ENCODE results near the gene APEH. TPM values are rescaled to one million over a fixed set of nuclear protein-coding genes. Genes with fewer than 3 reads are reported as not detected.

The APEH gene
- total and polyA plus RNA-seq, 12 donors = 18.2 to 140 (median 108) TPM

DNA sequence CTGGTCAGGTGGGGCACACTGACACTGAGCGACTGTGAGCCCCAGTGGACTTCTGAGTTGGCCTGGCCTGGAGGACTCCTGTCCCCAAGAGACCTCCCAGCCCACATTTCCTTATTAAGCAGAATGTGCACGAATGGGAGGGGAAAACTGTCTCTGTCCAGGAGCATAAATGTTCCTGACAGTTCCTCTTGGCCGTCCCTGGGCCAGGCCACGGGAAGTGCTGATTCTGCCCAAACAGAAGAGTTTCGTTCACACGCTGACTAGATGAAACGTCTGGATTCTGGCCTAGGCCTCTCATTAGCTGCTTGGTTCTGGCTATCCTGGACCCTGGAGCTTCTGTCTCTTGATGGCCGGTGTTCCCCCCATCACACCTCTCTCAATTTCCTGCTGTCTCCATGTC is 29.5 kb upstream of the APEH start:
- DNase-seq (no peak), ATAC-seq (no peak)
- TF ChIP-seq, protein P1, sequence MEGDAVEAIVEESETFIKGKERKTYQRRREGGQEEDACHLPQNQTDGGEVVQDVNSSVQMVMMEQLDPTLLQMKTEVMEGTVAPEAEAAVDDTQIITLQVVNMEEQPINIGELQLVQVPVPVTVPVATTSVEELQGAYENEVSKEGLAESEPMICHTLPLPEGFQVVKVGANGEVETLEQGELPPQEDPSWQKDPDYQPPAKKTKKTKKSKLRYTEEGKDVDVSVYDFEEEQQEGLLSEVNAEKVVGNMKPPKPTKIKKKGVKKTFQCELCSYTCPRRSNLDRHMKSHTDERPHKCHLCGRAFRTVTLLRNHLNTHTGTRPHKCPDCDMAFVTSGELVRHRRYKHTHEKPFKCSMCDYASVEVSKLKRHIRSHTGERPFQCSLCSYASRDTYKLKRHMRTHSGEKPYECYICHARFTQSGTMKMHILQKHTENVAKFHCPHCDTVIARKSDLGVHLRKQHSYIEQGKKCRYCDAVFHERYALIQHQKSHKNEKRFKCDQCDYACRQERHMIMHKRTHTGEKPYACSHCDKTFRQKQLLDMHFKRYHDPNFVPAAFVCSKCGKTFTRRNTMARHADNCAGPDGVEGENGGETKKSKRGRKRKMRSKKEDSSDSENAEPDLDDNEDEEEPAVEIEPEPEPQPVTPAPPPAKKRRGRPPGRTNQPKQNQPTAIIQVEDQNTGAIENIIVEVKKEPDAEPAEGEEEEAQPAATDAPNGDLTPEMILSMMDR (IDR thresholded peaks at IDR 0.05) = no peak
- H3K27me3 ChIP-seq = no peaks in the 10 kb centered on the region
- WGBS, 2 donors = 66 to 74% methylated on average over 8 of the region's 8 CpGs
- no peaks in the 10 kb centered on the region for H3K9me3 ChIP-seq
- peaks cover 3 to 27% (median 19%) of the 10 kb centered on the region in 9 donors for H3K4me1 ChIP-seq
- H3K27ac ChIP-seq = no peak overlapping the region
- no peaks in the 10 kb centered on the region for H3K36me3 ChIP-seq
- no peak overlapping the region for H3K4me3 ChIP-seq
- intact Hi-C loops (cut with DNase I) = loop anchor here in 1 of 10 donors (5.0 kb wide), 1 partner anchor 1058 kb away; no protein-coding TSS in a partner anchor

DNA sequence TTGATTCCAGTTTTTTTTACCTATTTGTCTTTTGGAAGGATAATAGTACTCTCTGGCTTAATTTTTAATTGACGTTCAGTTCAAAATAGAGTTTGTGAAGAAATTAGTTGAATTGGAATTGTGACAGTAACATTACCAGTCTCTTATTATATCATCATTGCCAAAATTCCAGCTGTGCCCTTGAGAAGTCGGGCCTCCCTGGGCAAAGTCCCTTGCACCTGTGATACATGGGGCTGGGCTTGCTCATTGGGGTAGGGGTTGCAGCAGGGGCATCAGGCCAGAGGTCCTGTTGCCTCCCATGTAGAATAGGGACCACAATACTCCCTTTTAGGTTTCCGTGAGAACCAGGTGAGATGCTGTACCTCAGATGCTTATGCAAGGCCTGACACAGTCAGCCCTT is 27.9 kb upstream of the APEH start:
- H3K4me1 ChIP-seq = peaks cover 3 to 32% (median 19%) of the 10 kb centered on the region in 9 donors
- TF ChIP-seq, protein P1 (IDR thresholded peaks at IDR 0.05) = no peak
- 91 to 92% methylated on average over 3 of the region's 3 CpGs for WGBS, 2 donors
- no peak overlapping the region for H3K27ac ChIP-seq
- DNase-seq (no peak), ATAC-seq (no peak)
- no peaks in the 10 kb centered on the region for H3K9me3 ChIP-seq
- no peak overlapping the region for H3K4me3 ChIP-seq
- intact Hi-C loops (cut with DNase I) = no loop called here
- no peaks in the 10 kb centered on the region for H3K27me3 ChIP-seq
- H3K36me3 ChIP-seq = no peaks in the 10 kb centered on the region

DNA sequence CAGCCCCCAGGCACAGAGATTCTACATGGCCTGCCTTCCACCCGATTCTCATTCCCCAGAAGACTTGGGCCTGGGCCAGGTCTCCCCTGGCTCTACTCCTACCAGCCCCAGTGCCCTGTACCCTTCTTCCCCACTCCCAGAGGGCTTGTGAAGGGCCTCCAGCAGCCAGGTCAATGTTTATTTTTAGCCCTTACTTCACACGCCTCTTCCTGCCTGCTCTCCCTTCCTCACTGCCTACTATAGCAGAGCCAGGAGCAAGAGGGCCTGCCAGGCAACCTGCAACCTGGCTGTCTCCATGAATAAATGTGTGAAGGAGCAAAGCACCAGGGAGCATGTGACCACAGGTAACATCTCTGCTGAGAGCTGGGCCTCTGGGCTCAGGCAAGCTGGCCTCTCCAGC is 26.4 kb upstream of the APEH start:
- no peaks in the 10 kb centered on the region for H3K9me3 ChIP-seq
- ATAC-seq (peak; percentile 87 to 98 (median 92)), DNase-seq (peak; percentile 40 to 48)
- H3K27ac ChIP-seq = peak overlapping the region in 9 of 10 donors; percentile 34 to 80 (median 73)
- peaks cover 0 to 7% (median 0%) of the 10 kb centered on the region in 9 donors for H3K36me3 ChIP-seq
- peaks cover 3 to 32% (median 19%) of the 10 kb centered on the region in 9 donors for H3K4me1 ChIP-seq
- intact Hi-C loops (cut with DNase I) = no loop called here
- TF ChIP-seq, protein P1 (IDR thresholded peaks at IDR 0.05) = no peak
- H3K4me3 ChIP-seq = no peak overlapping the region
- WGBS, 2 donors = 19 to 33% methylated on average over 2 of the region's 2 CpGs
- H3K27me3 ChIP-seq = no peaks in the 10 kb centered on the region

DNA sequence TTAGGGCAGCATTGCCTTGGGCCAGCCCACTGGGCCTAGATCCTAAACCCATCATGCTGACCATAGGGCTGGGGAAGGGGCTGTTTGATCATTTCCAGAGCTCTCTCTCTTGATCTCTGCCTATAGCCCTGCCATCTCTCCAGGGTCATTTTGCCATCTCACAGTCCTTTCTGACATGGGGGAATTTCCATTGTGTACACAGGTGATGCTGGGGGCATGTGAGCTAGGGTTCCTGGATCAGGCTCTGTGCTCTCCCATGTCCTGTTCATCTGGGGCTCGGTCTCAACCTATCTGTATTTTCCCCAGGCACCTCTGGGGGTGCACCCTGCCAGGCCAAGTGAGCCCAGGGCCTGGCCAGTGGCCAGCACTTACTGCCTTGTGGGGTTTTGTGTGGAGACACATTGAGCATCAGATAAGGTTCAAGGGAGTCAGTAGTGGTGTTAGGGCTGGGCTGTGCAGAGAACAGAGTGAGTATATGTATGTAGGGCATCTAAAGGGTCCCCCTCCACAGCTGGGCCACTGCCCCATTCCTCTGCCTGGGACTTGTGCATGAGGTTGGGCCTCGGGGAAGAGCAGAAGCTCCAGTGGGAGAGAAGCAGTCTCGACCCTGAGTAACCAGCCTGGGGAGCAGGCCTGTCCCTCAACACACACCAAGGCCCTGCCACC is 25.7 kb upstream of the APEH start:
- DNase-seq (no peak), ATAC-seq (no peak)
- peaks cover 0 to 11% (median 0%) of the 10 kb centered on the region in 9 donors for H3K36me3 ChIP-seq
- H3K27me3 ChIP-seq = no peaks in the 10 kb centered on the region
- no peak overlapping the region for H3K4me3 ChIP-seq
- peaks cover 3 to 32% (median 19%) of the 10 kb centered on the region in 9 donors for H3K4me1 ChIP-seq
- intact Hi-C loops (cut with DNase I) = no loop called here
- no peaks in the 10 kb centered on the region for H3K9me3 ChIP-seq
- peak overlapping the region in 9 of 10 donors; percentile 34 to 80 (median 73) for H3K27ac ChIP-seq
- WGBS, 2 donors = 79 to 80% methylated on average over 3 of the region's 3 CpGs
- TF ChIP-seq, protein P1 (IDR thresholded peaks at IDR 0.05) = no peak
